ENCODE data around the gene DBF4.
"Not testable (repeated sequence)": the region's sequence is repeated elsewhere in the genome, so short reads cannot be mapped to it uniquely, and the experiment has no call there.

DNA sequence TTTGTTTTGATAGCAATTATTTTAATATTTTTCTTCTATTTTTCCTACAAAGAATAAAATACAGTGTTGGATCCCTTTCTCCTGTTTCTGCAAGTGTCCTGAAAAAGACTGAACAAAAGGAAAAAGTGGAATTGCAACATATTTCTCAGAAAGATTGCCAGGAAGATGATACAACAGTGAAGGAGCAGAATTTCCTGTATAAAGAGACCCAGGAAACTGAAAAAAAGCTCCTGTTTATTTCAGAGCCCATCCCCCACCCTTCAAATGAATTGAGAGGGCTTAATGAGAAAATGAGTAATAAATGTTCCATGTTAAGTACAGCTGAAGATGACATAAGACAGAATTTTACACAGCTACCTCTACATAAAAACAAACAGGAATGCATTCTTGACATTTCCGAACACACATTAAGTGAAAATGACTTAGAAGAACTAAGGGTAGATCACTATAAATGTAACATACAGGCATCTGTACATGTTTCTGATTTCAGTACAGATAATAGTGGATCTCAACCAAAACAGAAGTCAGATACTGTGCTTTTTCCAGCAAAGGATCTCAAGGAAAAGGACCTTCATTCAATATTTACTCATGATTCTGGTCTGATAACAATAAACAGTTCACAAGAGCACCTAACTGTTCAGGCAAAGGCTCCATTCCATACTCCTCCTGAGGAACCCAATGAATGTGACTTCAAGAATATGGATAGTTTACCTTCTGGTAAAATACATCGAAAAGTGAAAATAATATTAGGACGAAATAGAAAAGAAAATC, 31.0 kb downstream of the DBF4 start:
- TF ChIP-seq, protein P1, sequence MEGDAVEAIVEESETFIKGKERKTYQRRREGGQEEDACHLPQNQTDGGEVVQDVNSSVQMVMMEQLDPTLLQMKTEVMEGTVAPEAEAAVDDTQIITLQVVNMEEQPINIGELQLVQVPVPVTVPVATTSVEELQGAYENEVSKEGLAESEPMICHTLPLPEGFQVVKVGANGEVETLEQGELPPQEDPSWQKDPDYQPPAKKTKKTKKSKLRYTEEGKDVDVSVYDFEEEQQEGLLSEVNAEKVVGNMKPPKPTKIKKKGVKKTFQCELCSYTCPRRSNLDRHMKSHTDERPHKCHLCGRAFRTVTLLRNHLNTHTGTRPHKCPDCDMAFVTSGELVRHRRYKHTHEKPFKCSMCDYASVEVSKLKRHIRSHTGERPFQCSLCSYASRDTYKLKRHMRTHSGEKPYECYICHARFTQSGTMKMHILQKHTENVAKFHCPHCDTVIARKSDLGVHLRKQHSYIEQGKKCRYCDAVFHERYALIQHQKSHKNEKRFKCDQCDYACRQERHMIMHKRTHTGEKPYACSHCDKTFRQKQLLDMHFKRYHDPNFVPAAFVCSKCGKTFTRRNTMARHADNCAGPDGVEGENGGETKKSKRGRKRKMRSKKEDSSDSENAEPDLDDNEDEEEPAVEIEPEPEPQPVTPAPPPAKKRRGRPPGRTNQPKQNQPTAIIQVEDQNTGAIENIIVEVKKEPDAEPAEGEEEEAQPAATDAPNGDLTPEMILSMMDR (IDR thresholded peaks at IDR 0.05; ENCODE audit: low read depth, low read length) = not testable (repeated sequence)
- TF ChIP-seq EZH2phosphoT487 (IDR thresholded peaks at IDR 0.05; ENCODE audit: low read depth) = not testable (repeated sequence)

Measured in OCI-LY3 (cell line).